HG03095 (cell line): ENCODE results near the gene UGT3A1.
"Not testable (repeated sequence)": the region's sequence is repeated elsewhere in the genome, so short reads cannot be mapped to it uniquely, and the experiment has no call there.

ENCODE experiments used
- ATAC-seq: cut with Tn5 transposase; IDR thresholded peaks from one replicate; pipeline ENCODE4 v1.9.1; 2021; ENCODE audit warnings: moderate library complexity; ENCODE audit not compliant: unreplicated experiment

UGT3A1 gene

GRCh38 chr5:35988529-35988928 is 2.7 kb downstream of the UGT3A1 start:
- ATAC-seq: no peak

GRCh38 chr5:35987776-35988175 is 3.4 kb downstream of the UGT3A1 start:
- ATAC-seq: no peak

- no peak for ATAC-seq
These were observed 11.5 kb downstream of the UGT3A1 start for GRCh38 chr5:35979715-35980114.

GRCh38 chr5:35976859-35977258 is 14.3 kb downstream of the UGT3A1 start:
- not testable (repeated sequence) for ATAC-seq

- no peak for ATAC-seq
These were observed 16.6 kb downstream of the UGT3A1 start for GRCh38 chr5:35974570-35974969.

- no peak for ATAC-seq
These were observed 19.3 kb downstream of the UGT3A1 start for GRCh38 chr5:35971878-35972210.

GRCh38 chr5:35971186-35971877 is 19.9 kb downstream of the UGT3A1 start:
- ATAC-seq: no peak

GRCh38 chr5:35963381-35963843 is 27.8 kb downstream of the UGT3A1 start:
- no peak for ATAC-seq

GRCh38 chr5:35960328-35960727 is 30.9 kb downstream of the UGT3A1 start:
- ATAC-seq: no peak

- ATAC-seq: no peak
These were observed 34.8 kb downstream of the UGT3A1 start for GRCh38 chr5:35956429-35956828.

GRCh38 chr5:35954175-35954574 is 37.0 kb downstream of the UGT3A1 start:
- ATAC-seq: no peak

- no peak for ATAC-seq
These were observed 44.1 kb downstream of the UGT3A1 start for GRCh38 chr5:35947085-35947484.

- no peak for ATAC-seq
These were observed 51.6 kb downstream of the UGT3A1 start for GRCh38 chr5:35939639-35940038.

GRCh38 chr5:35938568-35939227 is 52.5 kb downstream of the UGT3A1 start, which contains the start of gene CAPSL:
CAPSL (minus strand) TSS chr5:35938622; CDS start chr5:35921120, 17,502 bp downstream.
- no peak for ATAC-seq

GRCh38 chr5:35926389-35927051 is 64.7 kb downstream of the UGT3A1 start:
- peak; percentile 50 for ATAC-seq

- peak; percentile 79 for ATAC-seq
These were observed 66.1 kb downstream of the UGT3A1 start for GRCh38 chr5:35924950-35925722.

- ATAC-seq: no peak
These were observed 66.9 kb downstream of the UGT3A1 start for GRCh38 chr5:35924122-35924949.

- ATAC-seq: no peak
These were observed 68.7 kb downstream of the UGT3A1 start for GRCh38 chr5:35922468-35922867.

- ATAC-seq: no peak
These were observed 69.3 kb downstream of the UGT3A1 start for GRCh38 chr5:35921930-35922329.

GRCh38 chr5:35920890-35921289 is 70.3 kb downstream of the UGT3A1 start:
- ATAC-seq: no peak
